Vagina (tissue), 2 donors: ENCODE measurements around the gene SLC2A11. TPM values are rescaled to one million over a fixed set of nuclear protein-coding genes. Genes with fewer than 3 reads are reported as not detected.

Experiments used
- DNase-seq, 2 donors: peaks; one replicate each; pipeline ENCODE4 v3.0.0-alpha.2; 2017; ENCODE audit errors: extremely low spot score in 2 of 2
- H3K27ac ChIP-seq: fragments of 200-600 bp; sonication (generic); one replicate; pipeline ENCODE4 v1.5.1; 2019
- H3K27me3 ChIP-seq: fragments of 200-600 bp; sonication (generic); one replicate; pipeline ENCODE4 v1.5.1; 2019
- H3K36me3 ChIP-seq, 2 donors: fragments of 200-600 bp; sonication (generic); one replicate each; pipeline ENCODE4 v1.5.1; 2017 to 2019
- H3K4me1 ChIP-seq: fragments of 200-600 bp; sonication (generic); one replicate; pipeline ENCODE4 v1.5.1; 2019
- H3K4me3 ChIP-seq, 2 donors: fragments of 200-600 bp; sonication (generic); 1 replicate in 1 of 2; 2 replicates in 1 of 2; pipeline ENCODE4 v1.5.1; 2016 to 2019
- H3K9me3 ChIP-seq: fragments of 200-600 bp; sonication (generic); one replicate; pipeline ENCODE4 v1.5.1; 2019
- CTCF ChIP-seq, 3 experiments: fragments of 450-650 bp in 2 of 3; fragments of 200-600 bp in 1 of 3; sonication (generic) in 1 of 3; IDR thresholded peaks; one replicate each; pipeline ENCODE4 v1.5.1; 2017 to 2019; ENCODE audit warnings: antibody characterized with exemption in 3 of 3, mild to moderate bottlenecking in 2 of 3, moderate library complexity in 2 of 3
- POLR2A ChIP-seq, 2 donors: fragments of 450-650 bp; IDR thresholded peaks; one replicate each; pipeline ENCODE4 v1.6.1; 2017; ENCODE audit warnings: antibody characterized with exemption in 2 of 2, mild to moderate bottlenecking in 2 of 2, moderate library complexity in 2 of 2
- POLR2AphosphoS5 ChIP-seq, 2 donors: sonication (generic); formaldehyde crosslinking; IDR thresholded peaks; one replicate each; pipeline ENCODE4 v1.9.0; 2017; ENCODE audit warnings: antibody characterized with exemption in 2 of 2, mild to moderate bottlenecking in 2 of 2, low read depth in 1 of 2; ENCODE audit not compliant: insufficient read depth in 1 of 2
- intact Hi-C: fragments of 100-400 bp; cut with DNase I; formaldehyde crosslinking; loops from one replicate; pipeline ENCODE4 v1.15.1; 2023
- total RNA-seq: library from RNA; depleted of rRNA; stranded (reverse); fragments of >200 nt; gene quantifications from one replicate; pipeline ENCODE4 v1.2.3, GENCODE V29; 2016

Gene SLC2A11
- total RNA-seq, 1 donor from 2014 or later, result 4.9 TPM

- no peak for TF ChIP-seq POLR2AphosphoS5 (IDR thresholded peaks at IDR 0.05; ENCODE audit: insufficient read depth in 1 of 2, low read depth in 1 of 2)
- intact Hi-C loops, result no loop called here
- Histone ChIP-seq H3K4me1 (peaks cover 8% of the 10 kb centered on the region), H3K36me3 (no peaks in the 10 kb centered on the region), H3K4me3 (no peak overlapping the region), H3K27ac (no peak overlapping the region), H3K9me3 (no peaks in the 10 kb centered on the region), H3K27me3 (no peaks in the 10 kb centered on the region)
- no peak for DNase-seq
Measured at GRCh38 chr22:23883658-23884057, 26.0 kb downstream of the SLC2A11 start.

GRCh38 chr22:23884140-23884539 is 26.5 kb downstream of the SLC2A11 start:
- TF ChIP-seq POLR2AphosphoS5 (IDR thresholded peaks at IDR 0.05; ENCODE audit: insufficient read depth in 1 of 2, low read depth in 1 of 2) (no peak), POLR2A (IDR thresholded peaks at IDR 0.05) (no peak), CTCF (IDR thresholded peaks at IDR 0.05) (no peak)
- peaks cover 13% of the 10 kb centered on the region for H3K4me1 ChIP-seq
- intact Hi-C loops, result no loop called here
- no peaks in the 10 kb centered on the region for H3K36me3 ChIP-seq
- H3K27ac ChIP-seq, result no peak overlapping the region
- no peaks in the 10 kb centered on the region for H3K9me3 ChIP-seq
- H3K4me3 ChIP-seq, result no peak overlapping the region
- no peaks in the 10 kb centered on the region for H3K27me3 ChIP-seq
- no peak for DNase-seq

GRCh38 chr22:23888615-23889401 is 31.1 kb downstream of the SLC2A11 start:
- no peak overlapping the region for H3K4me3 ChIP-seq
- no peak for DNase-seq
- peak overlapping the region; percentile 42 for H3K27ac ChIP-seq
- H3K4me1 ChIP-seq, result peaks cover 28% of the 10 kb centered on the region
- intact Hi-C loops, result no loop called here
- H3K27me3 ChIP-seq, result no peaks in the 10 kb centered on the region
- H3K9me3 ChIP-seq, result no peaks in the 10 kb centered on the region
- TF ChIP-seq POLR2AphosphoS5 (IDR thresholded peaks at IDR 0.05; ENCODE audit: insufficient read depth in 1 of 2, low read depth in 1 of 2) (no peak), POLR2A (IDR thresholded peaks at IDR 0.05) (no peak), CTCF (IDR thresholded peaks at IDR 0.05) (no peak)
- no peaks in the 10 kb centered on the region for H3K36me3 ChIP-seq

- Histone ChIP-seq H3K27me3 (no peaks in the 10 kb centered on the region), H3K27ac (no peak overlapping the region), H3K36me3 (no peaks in the 10 kb centered on the region), H3K4me1 (peaks cover 30% of the 10 kb centered on the region), H3K9me3 (no peaks in the 10 kb centered on the region), H3K4me3 (no peak overlapping the region)
- intact Hi-C loops, result no loop called here
- no peak for TF ChIP-seq POLR2A (IDR thresholded peaks at IDR 0.05)
- no peak for TF ChIP-seq CTCF (IDR thresholded peaks at IDR 0.05)
- no peak for TF ChIP-seq POLR2AphosphoS5 (IDR thresholded peaks at IDR 0.05; ENCODE audit: insufficient read depth in 1 of 2, low read depth in 1 of 2)
- no peak for DNase-seq
Measured at GRCh38 chr22:23889620-23890019, 31.9 kb downstream of the SLC2A11 start.

- peaks cover 0 to 10% of the 10 kb centered on the region in 2 donors for H3K36me3 ChIP-seq
- TF ChIP-seq CTCF (IDR thresholded peaks at IDR 0.05) (no peak), POLR2A (IDR thresholded peaks at IDR 0.05) (no peak), POLR2AphosphoS5 (IDR thresholded peaks at IDR 0.05; ENCODE audit: insufficient read depth in 1 of 2, low read depth in 1 of 2) (no peak)
- H3K27me3 ChIP-seq, result no peaks in the 10 kb centered on the region
- no peak for DNase-seq
- peaks cover 50% of the 10 kb centered on the region for H3K4me1 ChIP-seq
- no peak overlapping the region for H3K4me3 ChIP-seq
- no peak overlapping the region for H3K27ac ChIP-seq
- intact Hi-C loops, result no loop called here
- H3K9me3 ChIP-seq, result no peaks in the 10 kb centered on the region
Measured at GRCh38 chr22:23891726-23892125, 34.1 kb downstream of the SLC2A11 start.
